HUES6 (cell line): Measurements from ENCODE around the gene CPED1.

Experiments used
- H3K27ac ChIP-seq: 2 replicates; pipeline ENCODE4 v1.7.0; 2013; ENCODE audit warnings: low read depth, mild to moderate bottlenecking, low read length, inconsistent platforms
- H3K27me3 ChIP-seq: 2 replicates; pipeline ENCODE4 v1.6.1; 2013; ENCODE audit warnings: low read length; ENCODE audit not compliant: control insufficient read depth, insufficient read depth
- H3K36me3 ChIP-seq: 2 replicates; pipeline ENCODE4 v1.6.1; 2013; ENCODE audit warnings: low read length; ENCODE audit not compliant: control insufficient read depth, insufficient read depth
- H3K4me1 ChIP-seq: 2 replicates; pipeline ENCODE4 v1.6.1; 2013; ENCODE audit warnings: low read length; ENCODE audit not compliant: control insufficient read depth, insufficient read depth
- H3K4me3 ChIP-seq: 2 replicates; pipeline ENCODE4 v1.5.1; 2013; ENCODE audit warnings: low read depth, low read length
- H3K9ac ChIP-seq: one replicate; pipeline ENCODE4 v1.6.1; 2013; ENCODE audit warnings: mild to moderate bottlenecking, low read length
- H3K9me3 ChIP-seq: 2 replicates; pipeline ENCODE4 v1.6.1; 2013; ENCODE audit warnings: low read depth, low read length; ENCODE audit not compliant: control insufficient read depth, insufficient read depth

The CPED1 gene

GRCh38 chr7:120990468-120991118 lies 2.1 kb downstream of the CPED1 start:
- Histone ChIP-seq H3K36me3 (no peaks in the 10 kb centered on the region), H3K4me3 (no peak overlapping the region), H3K9ac (no peak overlapping the region), H3K27me3 (peaks cover 25% of the 10 kb centered on the region), H3K4me1 (peaks cover 7% of the 10 kb centered on the region; the same call in 1 of the 2 replicates), H3K27ac (no peak overlapping the region), H3K9me3 (no peaks in the 10 kb centered on the region)

- Histone ChIP-seq H3K9me3 (no peaks in the 10 kb centered on the region), H3K36me3 (no peaks in the 10 kb centered on the region), H3K4me1 (peaks cover 7% of the 10 kb centered on the region; the same call in 1 of the 2 replicates), H3K9ac (no peak overlapping the region), H3K27me3 (peaks cover 25% of the 10 kb centered on the region), H3K27ac (no peak overlapping the region), H3K4me3 (no peak overlapping the region)
These were observed 2.6 kb downstream of the CPED1 start for GRCh38 chr7:120991161-120991560.

GRCh38 chr7:120991581-120991980 lies 3.1 kb downstream of the CPED1 start:
- peaks cover 7% of the 10 kb centered on the region; the same call in 1 of the 2 replicates for H3K4me1 ChIP-seq
- H3K4me3 ChIP-seq = no peak overlapping the region
- no peak overlapping the region for H3K9ac ChIP-seq
- no peak overlapping the region for H3K27ac ChIP-seq
- H3K36me3 ChIP-seq = no peaks in the 10 kb centered on the region
- peaks cover 25% of the 10 kb centered on the region for H3K27me3 ChIP-seq
- no peaks in the 10 kb centered on the region for H3K9me3 ChIP-seq

GRCh38 chr7:120992272-120992964 lies 3.9 kb downstream of the CPED1 start:
- H3K27ac ChIP-seq = no peak overlapping the region
- H3K4me1 ChIP-seq = peaks cover 7% of the 10 kb centered on the region; the same call in 1 of the 2 replicates

GRCh38 chr7:120992965-120993494 lies 4.5 kb downstream of the CPED1 start:
- Histone ChIP-seq H3K9ac (no peak overlapping the region), H3K36me3 (no peaks in the 10 kb centered on the region), H3K27me3 (peaks cover 21% of the 10 kb centered on the region), H3K9me3 (no peaks in the 10 kb centered on the region), H3K4me3 (no peak overlapping the region), H3K27ac (no peak overlapping the region), H3K4me1 (peaks cover 4% of the 10 kb centered on the region; the same call in 1 of the 2 replicates)

More at GRCh38 chr7:120992272-120992964, 3.9 kb downstream of the CPED1 start:
- H3K9me3 ChIP-seq = no peaks in the 10 kb centered on the region
- H3K27me3 ChIP-seq = peaks cover 25% of the 10 kb centered on the region
- H3K36me3 ChIP-seq = no peaks in the 10 kb centered on the region
- H3K9ac ChIP-seq = no peak overlapping the region
- no peak overlapping the region for H3K4me3 ChIP-seq

- no peak overlapping the region for H3K27ac ChIP-seq
- H3K9me3 ChIP-seq = no peaks in the 10 kb centered on the region
- no peak overlapping the region for H3K9ac ChIP-seq
- H3K4me3 ChIP-seq = no peak overlapping the region
- H3K4me1 ChIP-seq = no peaks in the 10 kb centered on the region
- H3K36me3 ChIP-seq = no peaks in the 10 kb centered on the region
- peaks cover 15% of the 10 kb centered on the region for H3K27me3 ChIP-seq
These were observed 5.2 kb downstream of the CPED1 start for GRCh38 chr7:120993553-120994191.

GRCh38 chr7:120994512-120995410 lies 6.2 kb downstream of the CPED1 start:
- H3K9me3 ChIP-seq = no peaks in the 10 kb centered on the region
- no peaks in the 10 kb centered on the region for H3K4me1 ChIP-seq
- peaks cover 4% of the 10 kb centered on the region for H3K27me3 ChIP-seq
- H3K9ac ChIP-seq = no peak overlapping the region
- H3K4me3 ChIP-seq = no peak overlapping the region
- no peaks in the 10 kb centered on the region for H3K36me3 ChIP-seq
- H3K27ac ChIP-seq = no peak overlapping the region

- Histone ChIP-seq H3K27ac (no peak overlapping the region), H3K4me3 (no peak overlapping the region), H3K9ac (no peak overlapping the region), H3K4me1 (no peaks in the 10 kb centered on the region), H3K36me3 (no peaks in the 10 kb centered on the region), H3K27me3 (no peaks in the 10 kb centered on the region), H3K9me3 (no peaks in the 10 kb centered on the region)
These were observed 7.1 kb downstream of the CPED1 start for GRCh38 chr7:120995654-120996053.

GRCh38 chr7:120996333-120996987 lies 7.9 kb downstream of the CPED1 start:
- H3K36me3 ChIP-seq = no peaks in the 10 kb centered on the region
- H3K4me3 ChIP-seq = no peak overlapping the region
- no peaks in the 10 kb centered on the region for H3K9me3 ChIP-seq
- no peak overlapping the region for H3K27ac ChIP-seq
- no peak overlapping the region for H3K9ac ChIP-seq
- H3K4me1 ChIP-seq = no peaks in the 10 kb centered on the region
- no peaks in the 10 kb centered on the region for H3K27me3 ChIP-seq

- H3K27ac ChIP-seq = no peak overlapping the region
- H3K27me3 ChIP-seq = no peaks in the 10 kb centered on the region
- no peaks in the 10 kb centered on the region for H3K4me1 ChIP-seq
- no peaks in the 10 kb centered on the region for H3K36me3 ChIP-seq
- no peaks in the 10 kb centered on the region for H3K9me3 ChIP-seq
- H3K9ac ChIP-seq = no peak overlapping the region
- H3K4me3 ChIP-seq = no peak overlapping the region
These were observed 8.5 kb downstream of the CPED1 start for GRCh38 chr7:120996988-120997345.
